NCI-H2227 (cell line): ENCODE data around the gene GAB3.

Experiments
- DNase-seq: peaks from one replicate; lab custom pipeline; 2025; ENCODE audit not compliant: unreplicated experiment; lab: John Stamatoyannopoulos, UW

Gene GAB3, protein sequence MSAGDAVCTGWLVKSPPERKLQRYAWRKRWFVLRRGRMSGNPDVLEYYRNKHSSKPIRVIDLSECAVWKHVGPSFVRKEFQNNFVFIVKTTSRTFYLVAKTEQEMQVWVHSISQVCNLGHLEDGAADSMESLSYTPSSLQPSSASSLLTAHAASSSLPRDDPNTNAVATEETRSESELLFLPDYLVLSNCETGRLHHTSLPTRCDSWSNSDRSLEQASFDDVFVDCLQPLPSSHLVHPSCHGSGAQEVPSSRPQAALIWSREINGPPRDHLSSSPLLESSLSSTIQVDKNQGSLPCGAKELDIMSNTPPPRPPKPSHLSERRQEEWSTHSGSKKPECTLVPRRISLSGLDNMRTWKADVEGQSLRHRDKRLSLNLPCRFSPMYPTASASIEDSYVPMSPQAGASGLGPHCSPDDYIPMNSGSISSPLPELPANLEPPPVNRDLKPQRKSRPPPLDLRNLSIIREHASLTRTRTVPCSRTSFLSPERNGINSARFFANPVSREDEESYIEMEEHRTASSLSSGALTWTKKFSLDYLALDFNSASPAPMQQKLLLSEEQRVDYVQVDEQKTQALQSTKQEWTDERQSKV

DNA sequence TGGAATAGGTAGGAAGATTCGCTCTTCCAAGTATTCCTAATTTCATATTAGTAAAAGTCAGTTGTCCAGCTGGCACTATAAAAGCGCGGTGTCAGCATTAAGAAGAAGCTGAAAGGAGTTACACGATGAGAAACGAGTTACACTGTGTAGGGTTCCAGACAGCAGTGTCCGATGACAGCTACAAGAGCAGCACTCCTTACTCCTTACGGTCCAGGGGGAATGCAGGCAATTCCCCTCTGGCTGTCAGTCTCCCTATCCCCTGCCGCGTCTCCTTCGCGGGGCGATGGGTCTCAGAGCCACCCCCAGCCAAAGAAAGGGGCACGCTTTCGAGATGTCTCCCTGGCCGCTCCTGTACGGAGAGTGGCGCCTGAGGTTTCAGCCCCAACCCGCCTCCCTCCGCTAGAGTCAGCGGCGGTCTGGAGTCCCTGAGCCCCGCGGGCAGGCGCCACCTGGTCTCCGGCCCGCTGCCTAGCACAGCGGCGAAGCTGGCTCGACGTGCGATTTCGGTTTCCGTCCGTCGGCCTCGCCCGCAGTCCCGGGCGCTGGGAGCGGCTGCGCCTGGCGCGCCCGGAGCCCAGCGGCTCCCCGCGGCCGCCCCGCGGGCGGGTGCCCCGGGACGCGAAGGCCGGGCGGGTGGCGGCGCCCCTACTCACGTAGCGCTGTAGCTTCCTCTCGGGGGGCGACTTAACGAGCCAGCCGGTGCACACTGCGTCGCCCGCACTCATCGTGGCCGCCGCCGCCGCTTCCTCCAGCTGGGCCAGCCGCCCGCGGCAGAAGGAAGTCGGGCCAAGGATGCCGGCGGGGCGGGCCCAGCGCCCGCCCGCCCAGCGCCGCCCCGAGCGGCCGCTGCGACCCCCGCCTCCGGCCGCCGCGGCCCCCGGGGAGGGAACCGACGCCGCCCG is at the start of gene GAB3:
Gene GAB3, minus strand, starts transcription at position 777 of the 902 bp plus-strand sequence. Its CDS starts 52 bp downstream, at position 725.
- DNase-seq: peak; percentile 23

- DNase-seq: peak; percentile 86
Observed at GRCh38 chrX:154799556-154800348, 48.9 kb upstream of the GAB3 start.

DNA sequence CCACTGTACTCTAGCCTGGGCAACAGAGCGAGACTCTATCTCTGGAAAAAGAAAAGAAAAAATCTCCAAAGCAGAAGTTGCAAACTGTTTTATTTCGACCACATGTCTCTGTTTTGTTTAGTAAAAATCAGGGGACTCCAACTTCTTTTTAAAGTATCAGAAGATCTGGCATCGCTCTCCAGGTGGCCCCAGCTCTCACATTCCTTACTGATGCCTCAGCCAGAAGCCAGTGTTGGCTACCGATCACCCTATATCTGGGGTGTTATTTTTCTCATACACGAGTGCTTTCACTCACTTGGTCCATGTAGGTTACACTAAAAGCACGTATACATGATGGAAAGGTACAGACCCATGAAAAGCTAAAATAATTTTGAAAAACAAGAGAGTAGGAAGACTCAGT is 46.1 kb upstream of the GAB3 start:
- no peak for DNase-seq

DNA sequence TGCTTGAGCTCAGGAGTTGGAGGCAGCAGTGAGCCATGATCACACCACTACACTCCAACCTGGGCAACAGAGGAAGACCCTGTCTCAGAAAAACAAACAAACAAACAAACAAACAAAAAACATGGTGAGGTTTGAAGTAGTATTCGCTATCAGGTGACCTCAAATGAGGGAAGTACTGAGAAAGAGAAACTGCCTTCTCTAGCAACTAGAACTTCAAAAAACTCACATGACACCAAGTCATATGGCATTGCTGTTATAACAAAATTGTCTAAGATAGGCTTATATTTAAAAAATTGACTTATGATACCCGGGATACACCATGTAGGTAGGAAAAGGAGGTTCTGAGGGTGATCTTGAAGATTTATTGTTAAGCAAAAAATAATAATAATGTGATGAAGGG is 44.1 kb upstream of the GAB3 start:
- DNase-seq: no peak

DNA sequence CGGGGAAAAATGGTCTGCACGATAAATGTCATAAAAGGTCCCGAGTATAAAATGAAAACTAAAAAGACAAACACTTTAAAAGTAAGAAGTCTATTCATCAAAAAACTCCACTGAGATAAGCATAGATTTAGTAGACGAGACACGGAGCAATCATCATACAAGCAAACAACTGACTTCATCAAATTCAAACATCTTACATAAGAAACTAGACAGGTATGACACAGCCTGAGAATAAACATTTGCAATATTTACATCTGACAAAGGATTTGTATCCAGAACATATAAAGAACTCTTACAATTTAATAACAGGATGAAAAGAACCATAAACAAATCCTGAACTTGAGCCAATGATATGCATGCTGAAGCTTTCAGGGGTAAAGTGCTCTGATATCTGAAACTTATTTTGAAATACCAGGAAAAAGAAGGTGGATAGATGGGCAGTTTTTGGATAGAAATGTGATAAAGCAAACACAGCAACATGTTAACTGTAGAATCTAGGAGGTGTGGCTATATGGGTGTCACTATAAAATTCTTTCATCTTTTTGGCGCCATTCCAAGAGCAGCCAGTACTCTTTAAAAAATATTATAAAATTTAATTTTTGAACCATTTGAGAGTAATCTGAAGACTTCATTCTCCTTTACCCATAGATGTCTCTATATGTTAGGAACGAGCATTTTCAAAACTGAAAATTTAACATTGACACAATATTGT is 42.4 kb upstream of the GAB3 start:
- no peak for DNase-seq

DNA sequence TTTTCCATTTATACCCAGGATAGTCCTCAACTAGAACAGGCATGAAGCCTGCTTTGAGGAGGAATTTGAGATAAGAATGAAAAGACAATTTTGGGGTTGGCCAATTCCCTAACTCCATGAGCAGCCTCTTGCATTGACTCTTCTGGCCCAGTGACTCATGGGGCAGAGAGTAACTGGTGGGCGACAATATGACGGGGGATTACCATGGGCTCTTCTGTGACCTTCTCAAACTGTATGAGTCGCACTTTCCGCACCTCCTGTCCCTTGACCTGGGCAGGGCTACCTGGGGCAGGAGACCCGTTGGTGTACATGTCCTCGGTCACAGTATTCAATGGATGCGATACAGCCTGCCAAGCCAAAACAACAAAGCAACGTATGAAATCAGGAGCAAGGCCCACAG is 41.1 kb upstream of the GAB3 start:
- no peak for DNase-seq

DNA sequence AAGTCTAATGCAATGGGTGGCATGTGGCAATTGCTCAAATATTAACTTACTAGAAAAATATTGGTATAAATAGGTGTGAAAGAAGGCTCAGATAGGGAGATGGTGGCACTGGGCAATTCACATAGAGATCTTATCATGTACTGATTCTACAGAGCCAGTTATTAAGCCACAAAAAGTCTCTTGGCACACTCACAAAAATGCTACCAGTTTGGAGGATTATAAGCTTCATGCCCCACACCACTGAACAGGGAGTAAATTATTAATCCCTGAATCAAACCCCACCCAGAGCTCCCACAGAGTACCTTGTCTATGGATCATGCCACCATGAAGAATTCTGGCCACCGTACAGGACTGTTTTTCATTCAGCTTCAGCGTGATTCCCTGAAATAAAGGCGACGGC is 40.6 kb upstream of the GAB3 start:
- no peak for DNase-seq

- no peak for DNase-seq
Observed at GRCh38 chrX:154785716-154786115, 34.8 kb upstream of the GAB3 start.

- DNase-seq: no peak
Observed at GRCh38 chrX:154784149-154784995, 33.5 kb upstream of the GAB3 start.

DNA sequence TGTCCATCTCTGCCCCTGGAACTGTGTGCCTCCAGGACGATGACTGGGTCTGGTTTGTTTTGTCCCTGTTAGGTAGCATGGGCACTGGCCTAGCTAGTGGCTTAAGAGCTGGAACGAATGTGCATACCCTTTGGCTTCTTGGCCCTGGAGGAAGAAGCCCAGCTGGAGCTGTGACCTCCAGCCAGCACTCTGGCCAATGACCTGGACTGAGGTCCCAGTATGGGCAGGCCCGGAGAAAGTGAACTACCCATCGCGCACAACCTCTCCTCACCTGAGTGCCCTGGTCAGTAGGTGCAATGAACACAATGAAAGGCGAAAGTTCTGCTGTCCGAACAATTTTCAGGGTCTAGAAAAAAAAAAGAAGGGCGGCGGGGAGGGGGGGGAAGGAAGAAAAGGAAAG is 30.1 kb upstream of the GAB3 start:
- no peak for DNase-seq

GRCh38 chrX:154779261-154779660 is 28.4 kb upstream of the GAB3 start:
- DNase-seq: no peak

- DNase-seq: no peak
Observed at GRCh38 chrX:154776753-154777152, 25.9 kb upstream of the GAB3 start.

- no peak for DNase-seq
Observed at GRCh38 chrX:154775419-154776349, 24.8 kb upstream of the GAB3 start.

DNA sequence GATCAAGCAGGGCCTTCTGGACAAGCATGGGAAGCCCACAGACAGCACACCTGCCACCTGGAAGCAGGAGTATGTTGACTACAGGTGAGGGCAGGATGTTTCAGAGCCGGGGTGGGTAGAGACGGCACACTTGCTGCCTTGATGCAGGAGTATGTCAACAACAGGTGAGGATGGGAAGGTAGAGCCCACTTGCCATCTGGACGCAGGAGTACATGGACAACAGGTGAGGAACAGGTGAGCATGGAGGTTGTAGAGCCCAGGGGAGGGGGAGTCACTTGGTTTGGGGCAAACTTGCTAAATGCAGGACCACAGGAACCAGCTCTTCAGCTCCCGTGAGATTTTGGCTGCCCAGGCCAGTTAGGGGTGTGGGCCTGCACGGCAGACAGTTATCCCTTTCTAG is 23.7 kb upstream of the GAB3 start:
- no peak for DNase-seq

DNA sequence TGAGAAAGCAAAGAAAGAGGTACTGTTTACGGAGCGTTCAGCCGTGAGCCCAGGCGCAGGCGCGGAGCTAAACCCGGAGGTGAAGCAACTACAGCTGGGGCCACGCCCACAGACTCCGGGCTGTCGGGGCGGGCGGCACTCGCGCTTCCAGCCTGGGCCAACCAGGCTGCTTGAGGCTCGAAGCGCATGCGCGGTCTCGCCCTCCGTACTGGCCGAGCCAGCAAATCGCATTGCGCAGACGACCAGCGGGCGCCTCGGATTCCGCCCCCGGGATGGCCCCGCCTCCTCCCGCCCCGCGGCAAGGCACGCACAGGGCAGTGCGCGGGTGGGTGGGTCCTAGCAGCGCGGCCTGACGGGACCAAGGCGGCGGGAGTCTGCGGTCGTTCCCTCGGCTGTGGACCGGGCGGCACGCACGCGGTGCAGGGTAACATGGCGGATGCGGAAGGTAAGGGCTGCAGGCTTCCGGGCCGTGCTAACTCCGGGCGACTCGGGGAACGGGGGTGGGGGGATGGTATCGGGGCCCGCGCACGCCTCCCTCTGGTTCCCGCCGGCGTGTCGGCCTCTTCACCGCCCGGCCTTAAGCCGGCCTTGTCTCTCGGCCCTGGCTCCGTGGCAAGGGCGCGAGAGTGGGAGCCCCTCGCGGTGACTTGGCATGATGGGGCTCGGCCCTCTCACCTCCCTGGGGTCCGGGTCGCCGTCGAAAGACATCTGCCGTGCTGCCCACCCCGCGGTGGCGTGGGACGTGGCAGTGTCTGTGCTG is 11.8 kb upstream of the GAB3 start, which contains the start of gene DKC1:
Gene DKC1, plus strand, starts transcription at position 328 of the 760 bp plus-strand sequence. Its CDS starts 102 bp downstream, at position 430.
- DNase-seq: peak; percentile 98

DNA sequence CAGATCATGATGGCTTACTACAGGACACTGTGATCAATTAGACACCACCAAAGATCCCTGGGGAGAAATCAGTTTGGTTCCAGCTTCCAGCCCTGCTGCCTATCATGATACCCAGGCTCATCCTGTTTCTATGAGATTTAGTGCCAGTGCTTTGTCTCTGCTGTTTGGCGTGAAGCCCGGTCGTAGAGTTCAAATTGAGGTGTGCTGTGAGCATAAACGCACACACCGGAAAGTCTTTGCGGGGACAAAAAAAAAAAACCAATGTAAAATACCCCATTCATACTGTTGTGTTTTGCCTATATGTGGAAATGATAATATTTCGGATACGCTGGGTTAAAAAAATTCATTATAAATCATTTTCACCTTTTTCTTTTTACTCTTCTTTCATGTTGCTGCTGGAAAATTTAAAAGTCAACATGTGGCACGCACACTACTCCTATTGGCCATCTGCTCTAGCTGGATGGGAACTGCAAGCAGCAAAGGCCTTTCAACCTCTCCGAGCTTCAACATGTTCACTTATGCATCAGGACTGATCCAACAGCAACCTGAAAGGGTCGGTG is 11.2 kb upstream of the GAB3 start:
- DNase-seq: peak; percentile 28

GRCh38 chrX:154758696-154759095 is 7.8 kb upstream of the GAB3 start:
- DNase-seq: no peak
